Chondrocyte (in vitro differentiated cells): ENCODE results near the gene FOXS1. TPM values are rescaled to one million over a fixed set of nuclear protein-coding genes. Genes with fewer than 3 reads are reported as not detected.

Experiments
- DNase-seq: peaks from one replicate; pipeline ENCODE4 v3.0.0; 2021; ENCODE audit warnings: mixed read lengths, low spot score
- H3K27ac Mint-ChIP-seq: one replicate; pipeline ENCODE4 v1.8.0; 2021; ENCODE audit warnings: mild to moderate bottlenecking, moderate library complexity, mixed read lengths; ENCODE audit not compliant: unreplicated experiment
- H3K27me3 Mint-ChIP-seq: 2 replicates; pipeline ENCODE4 v1.8.0; 2021; ENCODE audit warnings: low read depth, mixed read lengths
- H3K36me3 Mint-ChIP-seq: 2 replicates; pipeline ENCODE4 v1.8.0; 2021; ENCODE audit warnings: low read depth, mixed read lengths
- H3K4me1 Mint-ChIP-seq: 2 replicates; pipeline ENCODE4 v1.8.0; 2021; ENCODE audit warnings: low read depth, mild to moderate bottlenecking, mixed read lengths
- H3K4me3 Mint-ChIP-seq: one replicate; pipeline ENCODE4 v1.8.0; 2021; ENCODE audit warnings: mild to moderate bottlenecking, moderate library complexity, mixed read lengths; ENCODE audit not compliant: unreplicated experiment
- H3K9me3 Mint-ChIP-seq: 2 replicates; pipeline ENCODE4 v1.8.0; 2021; ENCODE audit warnings: low read depth, mixed read lengths
- CTCF ChIP-seq: fragments of 200-600 bp; sonication (generic); IDR thresholded peaks from 2 replicates; pipeline ENCODE4 v1.5.0; 2021; ENCODE audit warnings: antibody characterized with exemption, mild to moderate bottlenecking, moderate library complexity
- total RNA-seq: library from RNA; stranded (reverse); gene quantifications from 3 replicates; pipeline ENCODE4 v1.2.1, GENCODE V29; 2021

FOXS1 gene
- total RNA-seq, 1 donor from 2014 or later, result 192 TPM

- Mint-ChIP-seq H3K27ac (peak overlapping the region; percentile 19), H3K27me3 (no peaks in the 10 kb centered on the region), H3K4me3 (no peak overlapping the region), H3K9me3 (no peaks in the 10 kb centered on the region), H3K36me3 (peaks cover 27% of the 10 kb centered on the region), H3K4me1 (peaks cover 42% of the 10 kb centered on the region)
- DNase-seq, result no peak
- TF ChIP-seq CTCF, result no peak
Measured at GRCh38 chr20:31803552-31804291, 41.7 kb downstream of the FOXS1 start.

- Mint-ChIP-seq H3K9me3 (no peaks in the 10 kb centered on the region), H3K4me3 (no peak overlapping the region), H3K36me3 (peaks cover 36% of the 10 kb centered on the region), H3K27me3 (no peaks in the 10 kb centered on the region), H3K4me1 (peaks cover 33% of the 10 kb centered on the region), H3K27ac (no peak overlapping the region)
- no peak for TF ChIP-seq CTCF
- DNase-seq, result no peak
Measured at GRCh38 chr20:31801508-31801907, 43.9 kb downstream of the FOXS1 start.

GRCh38 chr20:31797364-31797763 lies 48.0 kb downstream of the FOXS1 start:
- no peak overlapping the region for H3K4me3 Mint-ChIP-seq
- peaks cover 10% of the 10 kb centered on the region for H3K4me1 Mint-ChIP-seq
- no peak for DNase-seq
- H3K9me3 Mint-ChIP-seq, result no peaks in the 10 kb centered on the region
- no peaks in the 10 kb centered on the region for H3K27me3 Mint-ChIP-seq
- H3K27ac Mint-ChIP-seq, result peak overlapping the region; percentile 4
- H3K36me3 Mint-ChIP-seq, result peaks cover 43% of the 10 kb centered on the region
- TF ChIP-seq CTCF, result no peak

Other genes starting within 250 kb of the FOXS1 start
- 7.7 to 73.7 TPM (median 9.0 TPM) in 3 replicates for gene ID1, start 240.3 kb downstream of the FOXS1 start, total RNA-seq
- gene COX4I2, start 207.7 kb downstream of the FOXS1 start, total RNA-seq, result not detected in 3 replicates
- gene BCL2L1, start 122.7 kb downstream of the FOXS1 start, total RNA-seq, result 55.9 to 96.1 TPM (median 90.7 TPM) in 3 replicates
- gene TPX2, start 106.3 kb downstream of the FOXS1 start, total RNA-seq, result 20.2 to 51.0 TPM (median 49.6 TPM) in 3 replicates
- gene MYLK2, start 26.2 kb downstream of the FOXS1 start, total RNA-seq, result 1.3 to 3.3 TPM (median 2.9 TPM) in 3 replicates
- 3.6 to 11.6 TPM (median 11.5 TPM) in 3 replicates for gene DUSP15, start 24.9 kb upstream of the FOXS1 start, total RNA-seq
- 0.24 to 0.37 TPM (median 0.33 TPM) in 3 replicates for gene TTLL9, start 25.0 kb upstream of the FOXS1 start, total RNA-seq
- gene PDRG1, start 106.4 kb upstream of the FOXS1 start, total RNA-seq, result 8.9 to 19.0 TPM (median 15.2 TPM) in 3 replicates
- gene XKR7, start 122.5 kb upstream of the FOXS1 start, total RNA-seq, result 0.02 TPM in 1 of 3 replicates, not detected in the others
- not detected in 3 replicates for gene CCM2L, start 164.8 kb upstream of the FOXS1 start, total RNA-seq
- not detected in 3 replicates for gene HCK, start 206.6 kb upstream of the FOXS1 start, total RNA-seq